ENCODE results near the gene EFNA5. TPM values are rescaled to one million over a fixed set of nuclear protein-coding genes. Genes with fewer than 3 reads are reported as not detected.

Gene EFNA5
- 1.4 and 2.5 TPM in 2 replicates for total RNA-seq

DNA sequence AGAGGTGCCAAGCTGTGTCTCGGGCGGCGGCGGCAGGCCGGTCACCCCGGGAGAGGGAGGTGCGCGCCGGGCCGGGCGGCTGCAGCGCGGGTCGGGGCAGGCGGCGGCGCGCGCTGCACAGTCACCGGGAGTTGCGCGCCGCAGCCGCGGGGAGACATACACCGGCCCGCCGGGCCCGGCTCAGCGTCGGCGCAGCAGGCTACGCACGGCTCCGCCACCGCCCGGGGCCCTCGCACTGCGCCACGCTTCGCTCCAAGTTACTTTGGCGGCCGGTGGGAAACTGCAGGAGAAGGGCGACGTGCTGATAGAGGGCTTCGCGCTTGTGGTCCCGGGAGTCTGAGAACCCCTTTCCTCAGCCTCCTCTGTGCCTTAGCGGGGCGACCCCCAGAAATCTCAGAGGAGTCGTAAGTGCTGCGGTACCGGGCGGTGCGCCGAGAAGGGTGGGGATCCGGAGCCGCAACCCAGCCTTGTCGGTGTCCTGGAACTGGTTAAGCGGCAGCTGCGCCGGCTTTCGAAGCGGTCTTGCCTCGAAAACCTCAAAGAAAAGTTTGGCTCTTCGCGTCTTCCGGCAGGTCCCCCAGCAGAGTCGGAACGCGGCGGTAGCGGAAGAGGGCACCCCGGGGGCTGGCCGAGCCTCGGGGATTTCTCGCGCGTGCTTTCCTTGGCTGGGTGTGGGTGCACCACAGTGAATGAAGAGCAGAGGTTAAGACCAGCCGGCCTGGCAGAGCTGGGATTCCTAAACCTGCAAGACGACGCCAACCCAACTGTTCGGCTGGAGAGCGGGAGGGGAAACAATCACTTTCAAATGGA is at the start of gene EFNA5:
Gene EFNA5, minus strand, starts transcription at position 6 of the 810 bp plus-strand sequence.

